Measurements from ENCODE around the gene YAP1.

GRCh38 chr11:102204174-102204573 is 93.9 kb downstream of the YAP1 start:
- TF ChIP-seq POLR2AphosphoS5 (IDR thresholded peaks at IDR 0.05; ENCODE audit: borderline replicate concordance, low read depth, low read length) (no peak), EZH2 (IDR thresholded peaks at IDR 0.05) (no peak)
